Karpas-422 (cell line): Measurements from ENCODE around the gene MOB1B. TPM values are rescaled to one million over a fixed set of nuclear protein-coding genes. Genes with fewer than 3 reads are reported as not detected.

Experiments
- DNase-seq: peaks from one replicate; pipeline ENCODE4 v3.0.0-alpha.2; 2015
- H2AFZ ChIP-seq: fragments of 200-600 bp; sonication (generic); 2 replicates; pipeline ENCODE4 v1.6.1; 2014; ENCODE audit warnings: antibody characterized with exemption, low read length, mixed read lengths
- H3K27ac ChIP-seq: fragments of 200-600 bp; sonication (generic); 2 replicates; pipeline ENCODE4 v1.5.1; 2014; ENCODE audit warnings: mild to moderate bottlenecking, low read length, moderate library complexity
- H3K27me3 ChIP-seq: fragments of 200-600 bp; sonication (generic); 2 replicates; pipeline ENCODE4 v1.6.1; 2014; ENCODE audit warnings: low read length, mixed read lengths
- H3K36me3 ChIP-seq: fragments of 200-600 bp; sonication (generic); 2 replicates; pipeline ENCODE4 v1.6.1; 2014; ENCODE audit warnings: low read length, mixed read lengths; ENCODE audit not compliant: insufficient read depth
- H3K4me1 ChIP-seq: fragments of 200-600 bp; sonication (generic); 2 replicates; pipeline ENCODE4 v1.6.1; 2014; ENCODE audit warnings: mild to moderate bottlenecking, low read length, mixed read lengths
- H3K4me2 ChIP-seq: fragments of 200-600 bp; sonication (generic); 2 replicates; pipeline ENCODE4 v1.6.1; 2014; ENCODE audit warnings: low read length, low read depth, mild to moderate bottlenecking; ENCODE audit not compliant: poor library complexity, severe bottlenecking
- H3K4me3 ChIP-seq: fragments of 200-600 bp; sonication (generic); 2 replicates; pipeline ENCODE4 v1.5.1; 2014; ENCODE audit warnings: mild to moderate bottlenecking, antibody characterized with exemption, low read length, mixed read lengths
- H3K79me2 ChIP-seq: fragments of 200-600 bp; sonication (generic); 2 replicates; pipeline ENCODE4 v1.6.1; 2014; ENCODE audit warnings: mild to moderate bottlenecking, low read length, mixed read lengths
- H3K9ac ChIP-seq: fragments of 200-600 bp; sonication (generic); 2 replicates; pipeline ENCODE4 v1.6.0; 2014; ENCODE audit warnings: low read length
- H3K9me2 ChIP-seq: fragments of 200-600 bp; sonication (generic), shearing (Covaris generic); replicated peaks from 2 replicates; pipeline ENCODE4 v1.6.0; 2014; ENCODE audit warnings: mild to moderate bottlenecking, low read length, moderate library complexity; ENCODE audit not compliant: insufficient read depth
- H3K9me3 ChIP-seq: fragments of 300-700, 200-600 bp; sonication (generic); 2 replicates; pipeline ENCODE4 v1.6.1; 2014; ENCODE audit warnings: low read length, mixed read lengths
- H4K20me1 ChIP-seq: fragments of 200-600 bp; sonication (generic); 2 replicates; pipeline ENCODE4 v1.6.1; 2014; ENCODE audit warnings: mild to moderate bottlenecking, antibody characterized with exemption, low read length, low read depth; ENCODE audit not compliant: insufficient read depth
- total RNA-seq: library from RNA; depleted of rRNA; stranded (reverse); fragments of >200 nt; shearing (Covaris generic); gene quantifications from 2 replicates; pipeline ENCODE4 v1.2.3, GENCODE V29; 2014; ENCODE audit warnings: low replicate concordance

Gene MOB1B
- total RNA-seq, 1 experiment from 2014 or later, result 55.6 TPM

DNA sequence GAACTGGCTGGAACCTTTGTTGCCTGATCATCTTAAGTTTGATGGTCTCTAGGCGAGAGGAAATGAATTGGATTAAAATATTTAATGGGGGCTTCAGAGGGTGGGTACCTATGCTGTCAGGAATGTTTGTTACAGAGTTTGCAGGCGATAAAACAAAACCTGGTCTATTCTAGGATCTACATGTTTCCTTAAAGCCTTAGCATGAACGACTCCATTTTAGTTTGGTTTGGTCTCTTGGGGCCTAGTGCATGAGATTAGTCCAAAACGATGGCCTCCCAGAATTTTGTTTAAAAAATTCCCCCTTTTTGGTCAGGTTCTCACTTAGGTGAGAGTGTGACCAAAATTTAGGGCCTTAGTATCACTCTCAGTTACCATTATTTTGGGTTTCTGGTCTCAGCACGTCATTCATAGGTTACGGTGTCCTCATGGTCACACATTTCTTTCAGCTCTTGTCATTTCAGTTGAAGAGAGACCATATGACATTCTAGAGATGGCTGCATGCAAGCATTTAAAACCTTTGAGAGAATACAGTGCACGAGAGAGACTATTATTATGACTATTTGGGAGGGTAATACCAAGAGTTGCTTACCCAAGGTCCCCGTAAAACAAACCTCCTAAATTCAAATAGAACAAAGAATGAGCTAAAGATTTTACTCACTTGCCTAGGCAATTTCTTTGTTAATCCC lies 13.8 kb downstream of the MOB1B start:
- peaks cover 37% of the 10 kb centered on the region for H3K4me1 ChIP-seq

DNA sequence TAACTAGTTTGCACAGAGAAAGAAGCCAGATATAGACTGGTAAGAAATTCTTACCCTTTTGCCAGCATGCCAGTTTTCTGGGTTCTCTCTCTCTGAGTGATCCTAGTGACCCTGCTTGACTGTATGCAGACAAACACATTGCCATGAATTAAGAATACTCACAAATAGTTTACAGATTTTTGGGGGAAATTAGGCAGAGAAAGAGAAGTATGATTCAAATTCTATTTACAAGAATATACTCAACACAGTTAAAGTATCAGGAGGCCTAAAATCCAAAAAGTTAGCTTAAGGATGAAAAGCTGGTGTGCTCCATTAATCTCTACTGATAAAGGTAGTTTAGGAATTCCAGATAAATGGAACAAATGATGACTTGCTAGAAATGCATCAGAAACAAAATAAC lies 18.4 kb downstream of the MOB1B start:
- Histone ChIP-seq H3K9me2 (no peaks in the 10 kb centered on the region), H3K27ac (peak overlapping the region; percentile 92), H3K9me3 (no peaks in the 10 kb centered on the region; the same call in 1 of the 2 replicates), H3K36me3 (peaks cover 23% of the 10 kb centered on the region), H4K20me1 (no peaks in the 10 kb centered on the region), H3K79me2 (peaks cover 89% of the 10 kb centered on the region), H3K4me1 (peaks cover 61% of the 10 kb centered on the region), H3K9ac (peak overlapping the region; percentile 21; the same call in 1 of the 2 replicates), H3K4me2 (peak overlapping the region; percentile 73), H2AFZ (no peak overlapping the region), H3K4me3 (0 out of 2 replicates have a peak overlapping the region, but pooled peaks have one; percentile 4), H3K27me3 (no peaks in the 10 kb centered on the region)
- no peak for DNase-seq

More for the DNA sequence above, 13.8 kb downstream of the MOB1B start:
- no peak overlapping the region for H2AFZ ChIP-seq
- H3K79me2 ChIP-seq, result peaks cover 91% of the 10 kb centered on the region
- peaks cover 65% of the 10 kb centered on the region for H3K36me3 ChIP-seq
- no peaks in the 10 kb centered on the region for H3K9me2 ChIP-seq
- H3K4me2 ChIP-seq, result no peak overlapping the region
- no peak overlapping the region for H3K27ac ChIP-seq
- H3K4me3 ChIP-seq, result no peak overlapping the region
- DNase-seq, result no peak
- no peaks in the 10 kb centered on the region for H3K27me3 ChIP-seq
- H3K9ac ChIP-seq, result no peak overlapping the region
- no peaks in the 10 kb centered on the region; the same call in 1 of the 2 replicates for H3K9me3 ChIP-seq
- H4K20me1 ChIP-seq, result no peaks in the 10 kb centered on the region

DNA sequence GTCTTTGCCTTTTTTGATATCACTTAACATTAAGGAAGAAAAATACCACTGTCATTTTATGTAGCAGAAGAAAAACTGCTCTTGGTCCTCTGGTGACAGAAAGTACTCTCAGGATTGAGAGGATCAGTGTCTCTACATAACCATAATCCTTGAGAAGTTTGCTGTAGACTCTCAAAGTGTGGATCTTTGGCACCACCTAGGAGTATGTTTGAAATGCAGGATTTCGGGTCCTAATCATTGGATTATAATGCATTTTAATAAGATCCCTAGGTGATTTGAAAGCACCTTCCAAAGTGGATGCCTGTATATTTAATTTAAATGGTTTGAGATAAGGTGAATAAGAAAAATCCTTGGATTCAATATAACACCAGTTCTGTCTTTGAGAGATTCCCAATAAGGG lies 23.2 kb downstream of the MOB1B start:
- Histone ChIP-seq H3K4me3 (peak overlapping the region; percentile 49), H3K27ac (peak overlapping the region; percentile 92), H3K4me2 (peak overlapping the region; percentile 73), H2AFZ (no peak overlapping the region), H4K20me1 (no peaks in the 10 kb centered on the region), H3K27me3 (no peaks in the 10 kb centered on the region), H3K9me2 (no peaks in the 10 kb centered on the region), H3K79me2 (peaks cover 98% of the 10 kb centered on the region), H3K9ac (peak overlapping the region; percentile 60), H3K4me1 (peaks cover 97% of the 10 kb centered on the region), H3K9me3 (no peaks in the 10 kb centered on the region), H3K36me3 (0 out of 2 replicates have a peak, but pooled peaks cover 3% of the 10 kb centered on the region)
- no peak for DNase-seq

DNA sequence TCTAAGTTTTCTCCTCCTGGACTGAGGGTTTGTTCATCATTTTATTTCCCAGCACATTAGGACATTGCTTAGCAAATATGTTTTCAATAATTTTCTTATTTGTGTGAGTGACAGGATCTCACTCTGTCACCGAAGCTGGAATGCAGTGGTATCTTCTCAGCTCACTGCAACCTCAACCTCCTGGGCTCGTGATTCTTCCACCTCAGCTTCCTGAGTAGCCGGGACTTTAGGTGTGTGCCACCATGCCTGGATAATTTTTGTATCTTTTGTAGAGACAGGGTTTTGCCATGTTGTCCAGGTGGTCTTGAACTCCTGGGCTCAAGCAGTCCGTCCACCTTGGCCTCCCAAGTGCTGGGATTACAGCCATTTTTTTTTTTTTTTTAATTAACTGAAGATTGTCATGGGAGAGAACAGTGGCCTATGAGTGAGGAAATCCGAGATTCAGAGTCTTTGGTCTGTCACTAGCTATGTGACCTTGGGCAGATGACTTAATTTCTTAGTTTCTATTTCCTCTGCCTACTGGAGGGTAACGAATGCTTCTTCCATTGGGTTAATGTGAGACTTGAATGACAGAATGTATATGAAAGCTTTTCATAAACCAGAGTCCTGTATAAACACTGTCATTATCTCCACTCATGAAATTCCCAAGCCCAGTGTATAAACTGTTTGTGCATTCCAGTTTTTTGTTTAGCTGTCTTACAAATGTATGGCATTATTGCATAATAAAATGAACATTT lies 23.9 kb downstream of the MOB1B start:
- Histone ChIP-seq H3K9ac (peak overlapping the region; percentile 60), H2AFZ (no peak overlapping the region), H3K4me1 (peaks cover 97% of the 10 kb centered on the region), H3K27me3 (no peaks in the 10 kb centered on the region), H3K9me3 (no peaks in the 10 kb centered on the region), H3K4me2 (peak overlapping the region; percentile 73), H3K36me3 (0 out of 2 replicates have a peak, but pooled peaks cover 3% of the 10 kb centered on the region), H3K79me2 (peaks cover 98% of the 10 kb centered on the region), H3K9me2 (no peaks in the 10 kb centered on the region), H3K4me3 (peak overlapping the region; percentile 49), H3K27ac (peak overlapping the region; percentile 92), H4K20me1 (no peaks in the 10 kb centered on the region)
- peak; percentile 85 for DNase-seq

DNA sequence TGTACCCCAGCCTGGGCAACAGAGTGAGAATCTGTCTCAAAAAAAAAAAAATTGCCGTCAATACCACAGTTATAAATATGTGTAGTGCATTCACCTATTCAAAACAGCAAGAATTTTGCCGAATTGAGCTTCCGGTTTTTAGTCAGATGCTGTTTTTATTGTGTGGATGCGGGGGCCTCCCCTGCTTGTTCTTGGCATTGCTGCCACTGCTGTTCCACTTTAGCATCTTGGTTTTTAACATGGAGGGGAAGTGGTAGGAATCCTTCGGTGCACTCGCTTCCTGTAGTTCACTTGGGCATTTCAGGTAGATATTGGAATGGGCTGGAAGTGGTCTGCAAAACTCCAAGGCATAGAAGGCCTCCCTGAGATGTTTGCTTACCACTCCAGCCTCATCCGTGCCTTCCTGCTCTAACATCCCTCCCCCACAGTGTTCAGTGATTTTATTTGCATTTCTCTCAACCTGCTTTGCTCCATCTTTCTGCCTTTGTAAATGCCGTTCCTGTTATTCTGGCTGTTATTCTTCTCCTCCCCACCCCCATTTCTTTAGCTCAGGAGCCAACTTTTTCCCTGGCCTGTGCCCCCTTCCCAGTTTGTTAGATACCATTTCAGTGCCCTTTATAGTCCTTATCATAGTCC lies 25.5 kb downstream of the MOB1B start:
- no peaks in the 10 kb centered on the region for H3K9me2 ChIP-seq
- H3K4me3 ChIP-seq, result peak overlapping the region; percentile 49
- no peak overlapping the region for H2AFZ ChIP-seq
- H3K27ac ChIP-seq, result peak overlapping the region; percentile 92
- DNase-seq, result peak; percentile 87
- peaks cover 89% of the 10 kb centered on the region for H3K4me1 ChIP-seq
- H4K20me1 ChIP-seq, result no peaks in the 10 kb centered on the region
- H3K4me2 ChIP-seq, result peak overlapping the region; percentile 73
- peaks cover 99% of the 10 kb centered on the region for H3K79me2 ChIP-seq
- peaks cover 13% of the 10 kb centered on the region for H3K36me3 ChIP-seq
- H3K9ac ChIP-seq, result peak overlapping the region; percentile 46
- H3K27me3 ChIP-seq, result no peaks in the 10 kb centered on the region
- no peaks in the 10 kb centered on the region for H3K9me3 ChIP-seq

DNA sequence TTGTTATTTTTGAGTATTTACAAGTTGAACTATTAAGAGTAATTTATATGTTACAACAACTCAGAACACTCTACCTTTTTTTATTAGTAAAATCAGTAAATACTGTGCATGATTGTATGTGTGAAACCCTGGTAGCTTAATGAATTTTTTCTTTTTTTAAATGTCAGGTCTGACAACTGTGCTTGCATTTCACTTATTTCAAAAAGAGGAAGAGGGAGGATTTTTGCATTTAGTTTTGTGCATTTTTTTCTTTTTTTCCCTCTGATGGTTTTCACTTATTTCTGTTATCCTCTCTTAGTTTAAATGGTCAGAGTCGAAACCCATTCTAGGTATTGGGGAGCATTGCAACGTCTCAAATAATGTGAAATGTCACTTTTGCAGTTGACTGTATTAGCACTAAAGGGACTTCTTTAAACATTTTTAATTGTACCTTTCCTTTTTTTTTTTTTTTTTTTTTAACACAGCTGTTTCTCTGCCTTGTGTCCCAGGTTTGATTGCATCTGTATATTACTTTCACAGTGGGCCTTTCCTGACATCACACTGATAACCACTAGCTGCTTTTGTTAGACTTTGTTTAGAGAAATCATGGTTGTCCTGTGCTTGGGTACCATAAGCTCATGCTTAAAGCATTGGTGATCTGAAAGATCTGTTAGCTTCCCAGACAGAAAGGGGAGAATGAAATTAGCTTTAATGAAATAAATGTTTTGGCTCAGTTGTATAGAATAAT lies 28.5 kb downstream of the MOB1B start:
- H3K4me3 ChIP-seq, result peak overlapping the region; percentile 38
- peaks cover 99% of the 10 kb centered on the region for H3K79me2 ChIP-seq
- H3K4me1 ChIP-seq, result peaks cover 60% of the 10 kb centered on the region
- H3K27ac ChIP-seq, result peak overlapping the region; percentile 91
- H3K36me3 ChIP-seq, result peaks cover 20% of the 10 kb centered on the region
- H3K9me2 ChIP-seq, result no peaks in the 10 kb centered on the region
- no peaks in the 10 kb centered on the region for H3K9me3 ChIP-seq
- no peaks in the 10 kb centered on the region for H3K27me3 ChIP-seq
- DNase-seq, result peak; percentile 82
- peak overlapping the region; percentile 42 for H3K9ac ChIP-seq
- peak overlapping the region; percentile 72 for H3K4me2 ChIP-seq
- no peak overlapping the region for H2AFZ ChIP-seq
- no peaks in the 10 kb centered on the region for H4K20me1 ChIP-seq

DNA sequence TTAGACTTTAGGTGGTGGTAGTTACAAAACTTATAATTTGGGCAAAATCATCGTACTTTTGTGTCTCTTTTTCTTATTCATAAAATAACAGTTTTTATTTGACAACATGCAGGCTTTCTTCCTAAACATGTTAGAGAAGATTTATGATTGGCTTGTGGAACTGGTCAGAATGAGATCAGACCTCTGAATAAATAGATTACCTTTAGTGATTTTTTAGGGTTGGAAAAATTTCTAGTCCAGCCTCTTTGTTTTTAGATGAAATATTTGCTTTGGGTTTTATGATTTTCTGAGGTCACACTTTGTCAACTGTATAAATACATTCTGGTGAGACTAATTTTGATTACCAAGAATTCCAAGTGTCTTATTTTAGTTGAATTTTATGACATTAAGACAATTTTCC lies 29.2 kb downstream of the MOB1B start:
- Histone ChIP-seq H3K27ac (peak overlapping the region; percentile 91), H3K9me2 (no peaks in the 10 kb centered on the region), H3K9ac (peak overlapping the region; percentile 42), H4K20me1 (no peaks in the 10 kb centered on the region), H2AFZ (no peak overlapping the region), H3K27me3 (no peaks in the 10 kb centered on the region), H3K4me2 (peak overlapping the region; percentile 72), H3K9me3 (no peaks in the 10 kb centered on the region), H3K36me3 (peaks cover 20% of the 10 kb centered on the region), H3K4me1 (peaks cover 53% of the 10 kb centered on the region), H3K4me3 (peak overlapping the region; percentile 38; the same call in 1 of the 2 replicates), H3K79me2 (peaks cover 97% of the 10 kb centered on the region)
- no peak for DNase-seq
